ENCODE data around the gene ATP9B.
A peak's percentile ranks its signal among the peaks of the same experiment; 100 is the strongest.

ATP9B gene

GRCh38 chr18:79315596-79315995, 246.4 kb downstream of the ATP9B start:
- H3K27ac ChIP-seq, result no peak overlapping the region
- H3K4me3 ChIP-seq, result no peak overlapping the region
- no peak for TF ChIP-seq Cebpa-rat (IDR thresholded peaks at IDR 0.05)
- H3K36me3 ChIP-seq, result peaks cover 16 to 50% (median 26%) of the 10 kb centered on the region in 11 experiments
- no peak overlapping the region for H3K4me2 ChIP-seq
- peaks cover 0 to 9% (median 6%) of the 10 kb centered on the region in 11 experiments; a peak in 9 of 22 replicates for H3K9me3 ChIP-seq (replicated peaks in 1 of 11)
- H4K20me1 ChIP-seq, result peaks cover 0 to 15% (median 8%) of the 10 kb centered on the region in 11 experiments; a peak in 8 of 22 replicates
- H3K27me3 ChIP-seq, result no peaks in the 10 kb centered on the region; a peak in 1 of 22 replicates
- H3K9ac ChIP-seq, result no peak overlapping the region
- peaks cover 0 to 26% (median 17%) of the 10 kb centered on the region in 10 experiments; a peak in 17 of 20 replicates for H3K4me1 ChIP-seq

- no peak for TF ChIP-seq Cebpa-rat (IDR thresholded peaks at IDR 0.05)
- no peak overlapping the region for H3K27ac ChIP-seq
- peaks cover 0 to 22% (median 11%) of the 10 kb centered on the region in 11 experiments; a peak in 12 of 22 replicates for H4K20me1 ChIP-seq
- peaks cover 0 to 36% (median 28%) of the 10 kb centered on the region in 10 experiments; a peak in 17 of 20 replicates for H3K4me1 ChIP-seq
- no peak overlapping the region for H3K9ac ChIP-seq
- H3K36me3 ChIP-seq, result peaks cover 14 to 48% (median 26%) of the 10 kb centered on the region in 11 experiments; a peak in 20 of 22 replicates
- peak overlapping the region in 8 of 11 experiments; percentile 1 to 60 (median 30); a peak in 11 of 22 replicates for H3K4me2 ChIP-seq
- no peaks in the 10 kb centered on the region; a peak in 1 of 22 replicates for H3K27me3 ChIP-seq
- no peak overlapping the region for H3K4me3 ChIP-seq
- peaks cover 0 to 9% (median 6%) of the 10 kb centered on the region in 11 experiments; a peak in 9 of 22 replicates for H3K9me3 ChIP-seq (replicated peaks in 1 of 11)
Measured at GRCh38 chr18:79317703-79318102, 248.5 kb downstream of the ATP9B start.

- no peak for TF ChIP-seq Cebpa-rat (IDR thresholded peaks at IDR 0.05)
- Histone ChIP-seq H3K27me3 (no peaks in the 10 kb centered on the region; a peak in 1 of 22 replicates), H3K9me3 (replicated peaks in 1 of 11) (peaks cover 0 to 9% (median 6%) of the 10 kb centered on the region in 11 experiments; a peak in 9 of 22 replicates), H3K36me3 (peaks cover 14 to 49% (median 28%) of the 10 kb centered on the region in 11 experiments; a peak in 20 of 22 replicates), H3K4me2 (peak overlapping the region in 6 of 11 experiments; percentile 18 to 60 (median 40); a peak in 10 of 22 replicates), H3K4me1 (peaks cover 0 to 36% (median 28%) of the 10 kb centered on the region in 10 experiments; a peak in 17 of 20 replicates), H3K4me3 (no peak overlapping the region), H3K9ac (no peak overlapping the region), H4K20me1 (peaks cover 0 to 22% (median 11%) of the 10 kb centered on the region in 11 experiments; a peak in 12 of 22 replicates), H3K27ac (no peak overlapping the region)
Measured at GRCh38 chr18:79318142-79318673, 249.0 kb downstream of the ATP9B start.

- Histone ChIP-seq H3K27ac (no peak overlapping the region), H3K9me3 (replicated peaks in 1 of 11) (peaks cover 0 to 9% (median 6%) of the 10 kb centered on the region in 11 experiments; a peak in 9 of 22 replicates), H3K36me3 (peaks cover 7 to 61% (median 32%) of the 10 kb centered on the region in 11 experiments; a peak in 20 of 22 replicates), H3K9ac (no peak overlapping the region), H3K27me3 (no peaks in the 10 kb centered on the region; a peak in 1 of 22 replicates), H3K4me1 (peaks cover 0 to 36% (median 28%) of the 10 kb centered on the region in 10 experiments; a peak in 17 of 20 replicates), H3K4me2 (peak overlapping the region; percentile 11 to 82 (median 71); a peak in 20 of 22 replicates), H3K4me3 (peak overlapping the region in 1 of 10 experiments; percentile 19; a peak in 1 of 20 replicates), H4K20me1 (peaks cover 0 to 22% (median 11%) of the 10 kb centered on the region in 11 experiments; a peak in 12 of 22 replicates)
- no peak for TF ChIP-seq Cebpa-rat (IDR thresholded peaks at IDR 0.05)
Measured at GRCh38 chr18:79320216-79320850, 251.1 kb downstream of the ATP9B start.

GRCh38 chr18:79321625-79322405, 252.6 kb downstream of the ATP9B start:
- Histone ChIP-seq H3K27me3 (no peaks in the 10 kb centered on the region; a peak in 1 of 22 replicates), H3K27ac (no peak overlapping the region), H3K36me3 (peaks cover 15 to 56% (median 27%) of the 10 kb centered on the region in 11 experiments; a peak in 20 of 22 replicates), H4K20me1 (peaks cover 0 to 22% (median 11%) of the 10 kb centered on the region in 11 experiments; a peak in 12 of 22 replicates), H3K9me3 (replicated peaks in 1 of 11) (peaks cover 0 to 5% (median 4%) of the 10 kb centered on the region in 11 experiments; a peak in 18 of 22 replicates), H3K4me2 (peak overlapping the region in 6 of 11 experiments; percentile 63 to 80 (median 74); a peak in 5 of 22 replicates), H3K9ac (no peak overlapping the region), H3K4me3 (no peak overlapping the region), H3K4me1 (peaks cover 0 to 36% (median 28%) of the 10 kb centered on the region in 10 experiments; a peak in 17 of 20 replicates)
- no peak for TF ChIP-seq Cebpa-rat (IDR thresholded peaks at IDR 0.05)

GRCh38 chr18:79322441-79322840, 253.2 kb downstream of the ATP9B start:
- Histone ChIP-seq H3K27me3 (no peaks in the 10 kb centered on the region; a peak in 1 of 22 replicates), H3K4me3 (no peak overlapping the region), H3K36me3 (peaks cover 16 to 61% (median 33%) of the 10 kb centered on the region in 11 experiments; a peak in 20 of 22 replicates), H3K4me1 (peaks cover 0 to 35% (median 27%) of the 10 kb centered on the region in 10 experiments; a peak in 17 of 20 replicates), H3K9ac (no peak overlapping the region), H3K9me3 (replicated peaks in 1 of 11) (peaks cover 0 to 11% (median 10%) of the 10 kb centered on the region in 11 experiments; a peak in 19 of 22 replicates), H4K20me1 (peaks cover 0 to 22% (median 11%) of the 10 kb centered on the region in 11 experiments; a peak in 12 of 22 replicates), H3K27ac (no peak overlapping the region), H3K4me2 (no peak overlapping the region)
- TF ChIP-seq Cebpa-rat (IDR thresholded peaks at IDR 0.05), result no peak

- Histone ChIP-seq H3K27ac (no peak overlapping the region), H3K36me3 (peaks cover 16 to 63% (median 30%) of the 10 kb centered on the region in 11 experiments; a peak in 20 of 22 replicates), H3K4me1 (peaks cover 0 to 27% (median 22%) of the 10 kb centered on the region in 10 experiments; a peak in 17 of 20 replicates), H3K9ac (no peak overlapping the region), H4K20me1 (peaks cover 0 to 22% (median 11%) of the 10 kb centered on the region in 11 experiments; a peak in 12 of 22 replicates), H3K4me3 (no peak overlapping the region), H3K9me3 (replicated peaks in 1 of 11) (peaks cover 0 to 17% (median 11%) of the 10 kb centered on the region in 11 experiments; a peak in 19 of 22 replicates), H3K27me3 (no peaks in the 10 kb centered on the region), H3K4me2 (no peak overlapping the region)
- TF ChIP-seq Cebpa-rat (IDR thresholded peaks at IDR 0.05), result no peak
Measured at GRCh38 chr18:79323471-79323870, 254.3 kb downstream of the ATP9B start.
